OCI-LY7 (cell line): ENCODE measurements around the gene CEP83.

Experiments used
- EZH2phosphoT487 ChIP-seq: fragments of 200-600 bp; sonication (generic); IDR thresholded peaks from 2 replicates; pipeline ENCODE4 v1.6.1; 2018; ENCODE audit warnings: low read depth, borderline replicate concordance, mild to moderate bottlenecking, mixed run types, antibody characterized with exemption, low read length, moderate library complexity, mixed read lengths
- TF ChIP-seq, protein P1 (sequence below): fragments of 200-600 bp; sonication (generic); conservative IDR thresholded peaks from 2 replicates; pipeline ENCODE4 v1.5.1; 2014; ENCODE audit warnings: mild to moderate bottlenecking, antibody characterized with exemption, low read length, moderate library complexity, mixed read lengths

DNA sequence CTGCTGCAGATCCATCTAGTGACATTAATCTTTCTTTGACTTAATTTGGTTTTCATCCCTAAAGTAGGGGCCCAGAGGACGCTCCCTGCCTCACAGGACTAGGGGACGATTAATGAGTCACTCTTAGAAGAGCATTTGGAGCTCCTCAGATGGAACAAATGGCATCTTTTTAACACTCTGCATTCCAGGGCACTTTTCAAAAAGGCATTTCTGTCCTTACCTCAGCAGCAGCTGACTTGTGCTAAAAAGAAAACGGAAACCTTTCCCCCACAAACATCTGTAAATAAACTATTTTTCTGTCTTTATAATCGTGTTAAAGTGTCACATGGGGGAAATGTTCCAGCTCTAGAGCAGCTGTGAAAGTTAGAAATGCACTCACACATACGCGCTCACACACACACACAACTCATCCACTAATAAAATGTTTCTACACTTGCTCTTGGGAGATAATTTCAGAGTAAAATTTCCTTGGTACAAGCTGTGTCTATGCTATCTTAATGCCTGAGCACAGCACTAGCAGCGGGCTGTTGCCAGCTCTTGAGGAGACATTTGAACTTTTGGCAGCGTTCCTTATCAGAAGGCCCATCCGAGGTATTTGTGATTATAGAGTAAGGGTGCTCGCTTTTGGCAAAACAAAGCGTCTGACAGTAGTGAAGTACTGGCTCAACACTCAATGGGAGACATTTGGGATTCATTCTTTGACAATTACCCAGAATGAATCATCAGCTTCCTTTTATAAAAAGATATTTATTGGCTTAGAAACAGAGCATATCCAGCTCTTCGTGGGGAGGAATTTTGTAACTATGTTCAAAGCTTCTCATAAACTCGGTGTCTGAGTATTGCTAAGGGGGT is 170.0 kb downstream of the CEP83 start:
- TF ChIP-seq, protein P1, sequence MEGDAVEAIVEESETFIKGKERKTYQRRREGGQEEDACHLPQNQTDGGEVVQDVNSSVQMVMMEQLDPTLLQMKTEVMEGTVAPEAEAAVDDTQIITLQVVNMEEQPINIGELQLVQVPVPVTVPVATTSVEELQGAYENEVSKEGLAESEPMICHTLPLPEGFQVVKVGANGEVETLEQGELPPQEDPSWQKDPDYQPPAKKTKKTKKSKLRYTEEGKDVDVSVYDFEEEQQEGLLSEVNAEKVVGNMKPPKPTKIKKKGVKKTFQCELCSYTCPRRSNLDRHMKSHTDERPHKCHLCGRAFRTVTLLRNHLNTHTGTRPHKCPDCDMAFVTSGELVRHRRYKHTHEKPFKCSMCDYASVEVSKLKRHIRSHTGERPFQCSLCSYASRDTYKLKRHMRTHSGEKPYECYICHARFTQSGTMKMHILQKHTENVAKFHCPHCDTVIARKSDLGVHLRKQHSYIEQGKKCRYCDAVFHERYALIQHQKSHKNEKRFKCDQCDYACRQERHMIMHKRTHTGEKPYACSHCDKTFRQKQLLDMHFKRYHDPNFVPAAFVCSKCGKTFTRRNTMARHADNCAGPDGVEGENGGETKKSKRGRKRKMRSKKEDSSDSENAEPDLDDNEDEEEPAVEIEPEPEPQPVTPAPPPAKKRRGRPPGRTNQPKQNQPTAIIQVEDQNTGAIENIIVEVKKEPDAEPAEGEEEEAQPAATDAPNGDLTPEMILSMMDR, result no peak
- no peak for TF ChIP-seq EZH2phosphoT487
